ENCODE measurements around the gene EPOP. TPM values are rescaled to one million over a fixed set of nuclear protein-coding genes. Genes with fewer than 3 reads are reported as not detected.

Gene EPOP
- total and polyA plus RNA-seq, 2 of the 8 experiments (the other 6 are each of a cell fraction or from before 2014, with no cell fraction given), result 1.5 to 3.3 TPM

DNA sequence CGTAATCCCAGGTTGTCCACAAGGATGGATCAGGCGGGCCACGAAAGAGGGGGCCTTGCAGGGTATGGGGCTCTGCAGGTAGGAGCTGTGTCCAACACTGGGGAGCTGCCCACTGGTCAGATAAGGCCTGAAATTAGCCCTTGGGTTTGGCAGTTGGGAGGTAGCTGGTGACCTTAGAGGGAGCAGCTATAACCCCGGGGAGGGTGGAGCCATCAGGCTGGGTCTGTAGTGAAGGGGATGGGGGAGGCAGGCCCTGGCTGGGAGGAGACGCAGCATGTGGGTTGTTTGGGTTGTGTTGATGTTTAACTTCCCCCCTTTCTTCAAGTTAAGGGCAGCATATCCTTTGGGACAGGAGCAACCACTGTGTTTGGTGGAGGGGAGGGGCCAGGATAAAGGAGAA is 36.2 kb upstream of the EPOP start:
- WGBS, 2 experiments (ENCODE audit: extremely low coverage in 1 of 2, insufficient coverage in 1 of 2, insufficient read length in 1 of 2, insufficient replicate concordance in 2 of 2, low coverage in 1 of 2, low lambda C conversion rate in 2 of 2, missing lambda C conversion rate in 1 of 2), result 91% methylated on average over 5 of the region's 5 CpGs; no CpG with 5 or more reads in 1 of the 2 experiments
- ChIA-PET CTCF (ENCODE audit: partially characterized antibody) (interaction anchor here (0.8 to 3.4 kb wide), 17 partner anchors 8 to 127 kb away, joined by 3 to 21 read pairs (median 4); no protein-coding TSS in a partner anchor), POLR2A (ENCODE audit: partially characterized antibody) (interaction anchor here (0.6 to 2.7 kb wide), 9 partner anchors 9 to 113 kb away, joined by 3 to 24 read pairs (median 4); no protein-coding TSS in a partner anchor)
- TF ChIP-seq MAFK (IDR thresholded peaks at IDR 0.05; ENCODE audit: low read depth, low read length) (no peak), SP4 (IDR thresholded peaks at IDR 0.05; ENCODE audit: low read length) (no peak), EGR1 (IDR thresholded peaks at IDR 0.05; ENCODE audit: borderline replicate concordance, low read depth, low read length) (no peak), RAD21 (IDR thresholded peaks at IDR 0.05 in 1 of 2, conservative IDR thresholded peaks at IDR 0.05 in 1 of 2; ENCODE audit: low read depth in 2 of 2, low read length in 2 of 2) (no peak), TAF1 (IDR thresholded peaks at IDR 0.05; ENCODE audit: low read depth, low read length) (no peak)

More for the DNA sequence above, 36.2 kb upstream of the EPOP start:
- no peak overlapping the region for H2AFZ ChIP-seq (ENCODE audit: low read length)
- no peak overlapping the region for H4K5ac ChIP-seq (ENCODE audit: insufficient read length, low read depth, low read length)
- no peak overlapping the region for H2BK12ac ChIP-seq (ENCODE audit: low read depth, low read length)
- H3K9ac ChIP-seq (replicated peaks in 1 of 4; ENCODE audit: extremely low read depth in 1 of 4, low read depth in 3 of 4, low read length in 3 of 4), result no peak overlapping the region
- H3K56ac ChIP-seq (replicated peaks; ENCODE audit: insufficient read length, low read depth, low read length), result no peak overlapping the region
- FAIRE-seq (no peak), DNase-seq (ENCODE audit: low read depth in 1 of 2, low spot score in 2 of 2) (no peak)
- no peaks in the 10 kb centered on the region for H3K79me2 ChIP-seq (ENCODE audit: control insufficient read depth in 1 of 2, insufficient read depth in 2 of 2, low read length in 2 of 2)
- H2BK5ac ChIP-seq (ENCODE audit: low read depth, low read length), result no peak overlapping the region
- H3K9me3 ChIP-seq (ENCODE audit: insufficient read depth in 2 of 2, low read depth in 1 of 2, low read length in 1 of 2), result no peaks in the 10 kb centered on the region
- no peaks in the 10 kb centered on the region for H3K79me1 ChIP-seq (ENCODE audit: low read depth, low read length)
- no peak overlapping the region for H4K8ac ChIP-seq (ENCODE audit: extremely low read depth, insufficient read depth, low read length)
- no peak overlapping the region for H3K4me3 ChIP-seq (ENCODE audit: extremely low read depth in 1 of 4, insufficient read depth in 2 of 4, low read depth in 3 of 4, low read length in 4 of 4)
- H2AK5ac ChIP-seq (ENCODE audit: low read depth, low read length), result no peak overlapping the region
- peaks cover 12% of the 10 kb centered on the region for H3K23me2 ChIP-seq (ENCODE audit: low read depth, low read length)
- H3K14ac ChIP-seq (ENCODE audit: insufficient read length), result no peak overlapping the region
- no peak overlapping the region for H3K18ac ChIP-seq (ENCODE audit: extremely low read depth, low read length)
- H3K4me2 ChIP-seq (ENCODE audit: insufficient read depth in 1 of 2, low read depth in 2 of 2, low read length in 2 of 2), result no peak overlapping the region
- H4K91ac ChIP-seq (replicated peaks; ENCODE audit: insufficient read length, low read length), result no peak overlapping the region
- peaks cover 15 to 41% (median 27%) of the 10 kb centered on the region in 4 experiments for H3K4me1 ChIP-seq (replicated peaks in 1 of 4; ENCODE audit: control insufficient read depth in 3 of 4, insufficient read depth in 4 of 4, low read length in 3 of 4)
- H3K36me3 ChIP-seq (ENCODE audit: control insufficient read depth in 2 of 4, insufficient read depth in 4 of 4, low read length in 3 of 4), result no peaks in the 10 kb centered on the region
- H4K20me1 ChIP-seq (replicated peaks in 1 of 2; ENCODE audit: control insufficient read depth in 1 of 2, insufficient read depth in 2 of 2, low read length in 2 of 2), result peaks cover 2 to 7% of the 10 kb centered on the region in 2 experiments
- no peak overlapping the region for H2BK20ac ChIP-seq (ENCODE audit: low read length)
- no peak overlapping the region for H3K4ac ChIP-seq (replicated peaks; ENCODE audit: insufficient read length, low read depth, low read length)
- no peak overlapping the region for H2BK15ac ChIP-seq (ENCODE audit: low read length)
- no peak overlapping the region for H3K27ac ChIP-seq (ENCODE audit: low read depth, low read length)
- H3K27me3 ChIP-seq (replicated peaks in 1 of 4; ENCODE audit: control insufficient read depth in 3 of 4, extremely low read depth in 1 of 4, insufficient read depth in 3 of 4, low read length in 3 of 4), result peaks cover 4 to 36% (median 22%) of the 10 kb centered on the region in 4 experiments
- no peak overlapping the region for H2BK120ac ChIP-seq (replicated peaks; ENCODE audit: low read depth, low read length)
- H3K23ac ChIP-seq (ENCODE audit: insufficient read length), result no peak overlapping the region
